ENCODE measurements around the gene PPP1R12C. TPM values are rescaled to one million over a fixed set of nuclear protein-coding genes. Genes with fewer than 3 reads are reported as not detected.
"Not testable (repeated sequence)": the region's sequence is repeated elsewhere in the genome, so short reads cannot be mapped to it uniquely, and the experiment has no call there.

PPP1R12C gene
- polyA plus RNA-seq, 1 donor = 94.4 TPM

DNA sequence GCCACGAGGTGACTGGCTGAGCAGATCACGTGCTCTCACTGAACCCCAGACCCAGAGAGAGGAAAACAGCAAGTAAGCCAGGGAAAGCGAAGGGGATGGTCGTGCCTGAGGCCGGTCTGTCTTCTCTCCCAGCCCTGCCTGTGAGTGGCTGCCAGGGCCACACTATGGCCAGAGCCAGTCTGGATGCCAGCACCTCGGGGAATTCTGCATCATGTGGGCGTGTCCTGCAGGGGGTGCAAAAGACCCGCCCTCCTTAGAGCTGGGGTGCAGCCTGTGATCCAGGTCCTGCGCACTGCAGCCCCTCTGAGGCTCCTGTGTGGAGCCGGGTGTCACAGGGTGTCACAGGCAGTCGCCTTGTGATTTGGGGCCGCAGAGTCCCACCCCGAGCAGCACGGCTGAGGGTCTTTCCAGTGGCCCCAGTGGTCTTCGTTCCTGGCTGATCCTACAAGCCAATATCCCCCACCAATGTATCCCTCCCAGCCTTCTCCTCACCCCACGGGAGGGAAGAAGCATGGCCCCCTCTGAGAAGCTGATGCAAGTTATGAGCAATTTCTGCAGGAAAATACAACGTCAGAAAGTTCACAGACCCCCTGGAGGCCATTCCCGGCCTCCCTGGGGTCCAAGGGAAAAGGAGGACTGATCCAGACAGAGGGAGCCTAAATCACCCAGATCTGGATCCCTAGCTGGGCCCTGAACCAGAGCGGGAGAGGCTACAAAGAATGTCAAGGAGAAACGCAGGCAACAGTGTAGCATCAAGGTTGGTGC is 7.7 kb downstream of the PPP1R12C start:
- peaks cover 37% of the 10 kb centered on the region for H3K36me3 ChIP-seq (ENCODE audit: control insufficient read depth, insufficient read depth, low read length)
- no peak overlapping the region for H3K4me3 ChIP-seq (ENCODE audit: low read length)
- no peak overlapping the region for H3K27ac ChIP-seq (ENCODE audit: low read length)
- no peak for DNase-seq
- no CpG with 5 or more reads among the region's 20 CpGs for WGBS (ENCODE audit: insufficient coverage, low lambda C conversion rate)
- H3K4me1 ChIP-seq (ENCODE audit: control insufficient read depth, insufficient read depth, low read length) = peaks cover 18% of the 10 kb centered on the region
- H3K9me3 ChIP-seq (ENCODE audit: control insufficient read depth, low read depth, low read length) = no peaks in the 10 kb centered on the region
- no peaks in the 10 kb centered on the region for H3K27me3 ChIP-seq (ENCODE audit: control insufficient read depth, insufficient read depth, low read length)

DNA sequence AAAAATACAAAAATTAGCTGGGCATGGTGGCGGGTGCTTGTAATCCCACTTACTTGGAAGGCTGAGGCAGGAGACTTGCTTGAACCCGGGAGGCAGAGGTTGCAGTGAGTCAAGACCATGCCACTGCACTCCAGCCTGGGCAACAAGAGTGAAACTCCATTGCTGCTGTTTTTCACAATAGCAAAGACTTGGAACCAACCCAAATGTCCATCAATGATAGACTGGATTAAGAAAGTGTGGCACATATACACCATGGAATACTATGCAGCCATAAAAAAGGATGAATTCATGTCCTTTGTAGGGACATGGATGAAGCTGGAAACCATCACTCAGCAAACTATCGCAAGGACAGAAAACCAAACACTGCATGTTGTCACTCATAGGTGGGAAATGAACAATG is 10.2 kb downstream of the PPP1R12C start:
- not testable (repeated sequence) for H3K9me3 ChIP-seq (ENCODE audit: control insufficient read depth, low read depth, low read length); H3K27ac ChIP-seq (ENCODE audit: low read length); DNase-seq; H3K27me3 ChIP-seq (ENCODE audit: control insufficient read depth, insufficient read depth, low read length); H3K4me1 ChIP-seq (ENCODE audit: control insufficient read depth, insufficient read depth, low read length); H3K4me3 ChIP-seq (ENCODE audit: low read length)
- WGBS (ENCODE audit: insufficient coverage, low lambda C conversion rate) = no CpG with 5 or more reads among the region's 3 CpGs
- peaks cover 42% of the 10 kb centered on the region for H3K36me3 ChIP-seq (ENCODE audit: control insufficient read depth, insufficient read depth, low read length)

DNA sequence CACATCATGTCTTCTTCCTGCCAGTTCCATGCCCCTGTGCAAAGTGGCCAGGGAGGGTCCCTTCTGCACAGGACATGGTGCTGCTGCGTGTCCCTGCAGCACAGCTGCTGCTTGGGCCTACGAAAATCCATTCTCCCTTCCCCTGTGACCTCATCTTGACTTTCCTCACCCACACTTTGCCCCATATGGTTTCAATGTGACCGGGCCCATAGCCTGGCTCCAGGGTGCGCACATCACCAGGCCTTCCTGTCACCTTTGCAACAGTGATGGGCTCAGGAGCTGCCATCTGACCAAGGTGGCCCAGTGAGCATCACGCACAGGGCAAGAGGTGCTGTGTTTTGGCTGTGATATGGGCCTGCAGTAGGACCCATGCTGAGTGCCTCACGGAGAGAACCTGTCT is 10.8 kb downstream of the PPP1R12C start:
- Histone ChIP-seq H3K9me3 (ENCODE audit: control insufficient read depth, low read depth, low read length) (peaks cover 5% of the 10 kb centered on the region), H3K36me3 (ENCODE audit: control insufficient read depth, insufficient read depth, low read length) (peaks cover 41% of the 10 kb centered on the region), H3K4me3 (ENCODE audit: low read length) (no peak overlapping the region), H3K27ac (ENCODE audit: low read length) (no peak overlapping the region), H3K27me3 (ENCODE audit: control insufficient read depth, insufficient read depth, low read length) (no peaks in the 10 kb centered on the region), H3K4me1 (ENCODE audit: control insufficient read depth, insufficient read depth, low read length) (no peaks in the 10 kb centered on the region)
- no CpG with 5 or more reads among the region's 6 CpGs for WGBS (ENCODE audit: insufficient coverage, low lambda C conversion rate)
- no peak for DNase-seq

DNA sequence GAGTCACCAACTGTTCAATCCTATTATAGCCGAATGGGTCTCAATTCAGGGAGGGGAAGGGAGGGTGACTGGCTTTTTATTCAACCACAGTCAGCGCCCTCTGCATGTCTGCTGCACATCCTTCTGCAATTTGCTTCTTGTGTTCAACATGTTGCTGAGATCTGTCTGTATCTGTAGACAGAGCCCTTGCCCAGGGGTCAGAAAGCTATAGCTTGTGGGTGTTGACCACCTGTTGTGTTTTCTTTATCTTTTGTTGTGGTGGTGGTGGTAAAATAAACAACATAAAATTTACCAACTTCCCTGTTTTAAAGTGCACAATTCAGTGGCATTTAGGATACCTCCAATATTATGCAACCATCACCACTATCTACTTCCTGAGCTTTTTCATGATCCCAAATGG is 12.2 kb downstream of the PPP1R12C start:
- Histone ChIP-seq H3K4me1 (ENCODE audit: control insufficient read depth, insufficient read depth, low read length) (no peaks in the 10 kb centered on the region), H3K4me3 (ENCODE audit: low read length) (no peak overlapping the region), H3K9me3 (ENCODE audit: control insufficient read depth, low read depth, low read length) (peaks cover 5% of the 10 kb centered on the region), H3K27me3 (ENCODE audit: control insufficient read depth, insufficient read depth, low read length) (no peaks in the 10 kb centered on the region), H3K27ac (ENCODE audit: low read length) (no peak overlapping the region), H3K36me3 (ENCODE audit: control insufficient read depth, insufficient read depth, low read length) (peaks cover 41% of the 10 kb centered on the region)
- WGBS (ENCODE audit: insufficient coverage, low lambda C conversion rate) = no CpG with 5 or more reads among the region's 2 CpGs
- no peak for DNase-seq

DNA sequence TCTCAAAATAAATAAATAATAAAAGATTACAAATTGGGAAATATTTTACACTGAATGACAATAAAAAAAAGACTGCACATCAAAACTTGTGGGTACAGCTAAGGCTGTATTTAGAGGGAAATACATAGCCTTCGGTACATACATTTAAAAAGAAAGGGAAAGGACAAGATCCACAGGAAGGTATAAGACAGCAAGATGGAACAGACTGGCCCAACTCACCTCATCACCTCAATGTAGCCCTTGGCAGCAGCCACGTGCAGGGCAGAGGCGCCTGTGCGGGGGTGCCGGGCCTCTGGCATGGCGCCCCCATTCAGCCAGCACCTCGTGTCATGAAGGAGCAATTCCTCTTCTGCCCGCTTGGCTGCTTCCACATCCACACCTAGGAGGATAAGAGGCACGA is 14.2 kb downstream of the PPP1R12C start:
- H3K9me3 ChIP-seq (ENCODE audit: control insufficient read depth, low read depth, low read length) = peaks cover 5% of the 10 kb centered on the region
- H3K27me3 ChIP-seq (ENCODE audit: control insufficient read depth, insufficient read depth, low read length) = no peaks in the 10 kb centered on the region
- no peaks in the 10 kb centered on the region for H3K4me1 ChIP-seq (ENCODE audit: control insufficient read depth, insufficient read depth, low read length)
- H3K4me3 ChIP-seq (ENCODE audit: low read length) = no peak overlapping the region
- WGBS (ENCODE audit: insufficient coverage, low lambda C conversion rate) = no CpG with 5 or more reads among the region's 9 CpGs
- no peak overlapping the region for H3K27ac ChIP-seq (ENCODE audit: low read length)
- no peak for DNase-seq
- peaks cover 44% of the 10 kb centered on the region for H3K36me3 ChIP-seq (ENCODE audit: control insufficient read depth, insufficient read depth, low read length)

DNA sequence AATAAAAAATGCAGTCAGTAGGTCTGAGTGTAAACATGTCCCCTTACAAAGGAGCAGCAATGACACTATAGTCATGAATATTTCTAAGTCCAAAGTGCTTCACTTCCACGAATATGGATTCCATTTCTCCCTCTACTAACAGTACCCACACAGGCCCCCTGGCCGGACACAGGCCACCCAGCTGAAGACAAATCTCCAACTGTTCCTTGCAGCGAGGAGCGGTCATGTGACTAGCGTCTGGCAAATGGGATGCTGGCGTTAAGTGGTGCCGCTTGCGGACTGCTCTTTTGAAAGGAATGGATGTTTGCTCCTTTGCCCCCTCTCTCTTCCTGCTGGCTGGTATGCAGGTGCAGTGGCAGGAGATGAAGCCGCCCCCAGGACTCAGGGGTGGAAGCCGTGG is 16.2 kb downstream of the PPP1R12C start:
- peaks cover 5% of the 10 kb centered on the region for H3K9me3 ChIP-seq (ENCODE audit: control insufficient read depth, low read depth, low read length)
- WGBS (ENCODE audit: insufficient coverage, low lambda C conversion rate) = 83% methylated on average over 1 of the region's 10 CpGs
- DNase-seq = no peak
- H3K27ac ChIP-seq (ENCODE audit: low read length) = no peak overlapping the region
- no peak overlapping the region for H3K4me3 ChIP-seq (ENCODE audit: low read length)
- H3K4me1 ChIP-seq (ENCODE audit: control insufficient read depth, insufficient read depth, low read length) = no peaks in the 10 kb centered on the region
- H3K36me3 ChIP-seq (ENCODE audit: control insufficient read depth, insufficient read depth, low read length) = peaks cover 43% of the 10 kb centered on the region
- H3K27me3 ChIP-seq (ENCODE audit: control insufficient read depth, insufficient read depth, low read length) = no peaks in the 10 kb centered on the region

DNA sequence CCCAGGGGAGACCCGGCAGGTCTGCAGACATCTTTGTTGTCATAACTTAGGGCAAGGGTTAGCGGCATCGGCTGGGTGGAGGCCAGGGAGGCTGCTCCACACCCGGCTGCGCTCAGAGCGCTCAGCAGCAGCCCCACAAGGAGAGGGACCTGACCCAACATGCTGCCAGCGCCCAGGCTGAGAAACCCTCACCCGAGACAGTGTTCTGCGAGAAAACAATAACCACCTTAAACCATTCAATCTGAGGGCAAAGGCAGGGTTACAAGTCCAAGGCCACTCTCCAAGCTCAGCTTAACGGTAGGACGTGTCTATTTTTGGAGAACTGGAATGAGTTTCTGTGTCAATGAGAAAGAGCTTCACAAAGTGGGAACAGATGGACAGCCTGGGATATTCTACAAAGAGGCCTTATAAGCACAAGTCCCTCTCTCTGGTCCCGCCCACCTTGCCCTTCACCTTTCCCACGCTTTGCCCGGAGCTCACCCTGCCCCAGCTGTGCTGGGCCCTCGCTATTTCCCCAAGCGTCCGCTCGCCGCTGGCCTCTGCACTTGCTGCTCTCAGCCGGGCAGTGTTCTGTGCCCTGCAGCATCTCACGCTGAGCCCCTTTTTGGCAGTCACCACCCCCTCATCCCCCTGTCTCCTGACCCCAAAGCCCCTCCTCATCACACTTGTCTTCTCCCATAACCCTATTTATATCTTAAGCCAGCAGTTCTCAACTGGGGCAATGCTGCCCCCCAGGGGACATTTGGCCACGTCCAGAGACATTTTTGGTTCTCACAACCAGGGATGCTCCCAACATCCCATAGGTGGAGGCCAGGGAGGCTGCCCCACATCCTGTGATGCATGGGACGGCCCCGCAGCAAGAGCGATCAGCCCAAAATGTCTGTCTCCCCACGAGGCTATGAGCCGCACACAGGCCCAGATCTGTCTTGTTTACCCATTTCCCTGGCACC is 17.6 kb downstream of the PPP1R12C start:
- Histone ChIP-seq H3K27me3 (ENCODE audit: control insufficient read depth, insufficient read depth, low read length) (no peaks in the 10 kb centered on the region), H3K4me3 (ENCODE audit: low read length) (no peak overlapping the region), H3K36me3 (ENCODE audit: control insufficient read depth, insufficient read depth, low read length) (peaks cover 53% of the 10 kb centered on the region), H3K4me1 (ENCODE audit: control insufficient read depth, insufficient read depth, low read length) (no peaks in the 10 kb centered on the region), H3K27ac (ENCODE audit: low read length) (no peak overlapping the region), H3K9me3 (ENCODE audit: control insufficient read depth, low read depth, low read length) (peaks cover 5% of the 10 kb centered on the region)
- DNase-seq = no peak
- whole genome bisulfite sequencing (ENCODE audit: insufficient coverage, low lambda C conversion rate) = 100% methylated on average over 1 of the region's 27 CpGs

DNA sequence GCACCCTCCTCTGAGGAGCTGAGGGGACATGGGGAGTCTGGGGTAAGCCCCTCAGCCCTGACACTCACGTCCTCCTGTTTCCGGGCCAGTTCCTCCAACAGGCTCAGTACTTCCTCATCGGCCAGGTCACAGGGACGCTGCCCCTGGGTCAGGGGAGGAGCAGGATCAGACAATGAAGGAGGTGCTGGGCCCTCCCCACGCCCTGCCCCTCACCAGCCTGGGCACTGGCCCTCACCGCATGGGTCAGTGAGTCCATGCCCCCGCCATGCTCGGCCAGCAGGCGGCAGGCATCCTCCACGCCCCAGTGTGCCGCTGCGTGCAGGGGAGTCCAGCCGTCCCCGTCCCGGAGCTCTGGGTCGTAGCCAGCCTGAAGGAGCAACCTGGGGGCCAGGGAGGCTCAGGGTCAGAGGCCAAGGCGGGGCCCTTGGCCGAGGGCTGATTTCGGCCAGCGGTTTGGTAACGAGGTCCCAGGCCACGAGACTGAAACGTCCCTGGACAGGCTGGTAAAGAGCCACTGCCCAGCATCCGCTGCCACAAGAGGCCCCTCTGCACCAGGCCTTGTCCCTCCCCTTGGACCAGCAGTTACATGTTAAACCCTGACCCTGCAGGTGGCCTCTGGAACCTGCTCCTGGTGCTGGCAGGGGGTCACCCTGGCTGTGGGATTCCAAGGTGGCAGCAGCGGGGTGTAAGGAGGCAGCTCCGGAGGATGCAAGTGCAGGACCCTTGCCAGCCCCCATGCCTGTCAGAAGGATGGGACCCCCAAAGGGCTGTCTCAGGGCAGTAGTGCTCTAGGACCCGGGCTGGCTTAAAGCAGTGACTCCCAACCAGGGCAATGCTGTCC is 18.5 kb downstream of the PPP1R12C start:
- no CpG with 5 or more reads among the region's 27 CpGs for WGBS (ENCODE audit: insufficient coverage, low lambda C conversion rate)
- Histone ChIP-seq H3K9me3 (ENCODE audit: control insufficient read depth, low read depth, low read length) (peaks cover 5% of the 10 kb centered on the region), H3K4me1 (ENCODE audit: control insufficient read depth, insufficient read depth, low read length) (no peaks in the 10 kb centered on the region), H3K27me3 (ENCODE audit: control insufficient read depth, insufficient read depth, low read length) (no peaks in the 10 kb centered on the region), H3K27ac (ENCODE audit: low read length) (no peak overlapping the region), H3K36me3 (ENCODE audit: control insufficient read depth, insufficient read depth, low read length) (peaks cover 60% of the 10 kb centered on the region), H3K4me3 (ENCODE audit: low read length) (no peak overlapping the region)
- DNase-seq = no peak

DNA sequence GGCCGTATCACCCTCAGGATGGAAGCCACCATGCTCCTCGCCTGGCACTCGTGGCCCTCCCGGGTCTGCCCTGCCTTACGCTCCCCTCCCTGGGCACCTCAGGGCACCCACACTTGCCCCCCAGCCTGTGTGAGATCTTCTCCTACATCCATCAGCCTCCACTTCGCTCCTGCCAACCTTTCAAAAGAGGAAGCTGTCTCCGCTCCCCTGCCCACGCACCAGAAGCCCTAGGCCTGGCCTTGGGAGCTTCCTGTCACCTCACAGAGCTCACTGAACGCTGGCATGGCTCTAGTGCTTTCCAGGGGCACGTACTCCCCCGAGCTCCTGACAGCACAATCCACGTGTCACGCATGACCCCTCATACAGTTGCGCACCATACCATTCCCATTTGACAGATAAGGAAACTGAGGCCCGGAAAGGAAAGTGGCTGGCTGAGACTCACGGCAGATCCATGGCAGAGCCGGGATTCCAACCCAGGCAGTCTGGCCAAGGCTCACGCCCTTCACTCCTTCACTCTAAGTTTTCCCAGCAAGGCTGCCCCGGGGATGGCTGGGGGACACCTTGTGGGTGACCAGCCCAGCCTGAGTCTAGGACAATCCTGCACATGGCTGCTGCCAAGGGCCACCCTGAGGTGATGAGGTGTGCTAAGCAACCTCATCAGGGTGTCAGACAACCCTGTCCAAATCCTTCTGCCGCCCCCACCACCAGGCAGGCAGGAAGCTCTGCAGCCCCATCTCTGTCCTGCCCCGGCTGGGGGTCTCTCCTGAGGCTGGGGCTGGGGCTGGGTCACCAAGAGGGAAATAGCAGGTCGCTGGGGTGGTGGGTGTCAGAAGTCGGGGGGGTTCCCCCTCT is 19.3 kb downstream of the PPP1R12C start:
- no peak for DNase-seq
- no peaks in the 10 kb centered on the region for H3K27me3 ChIP-seq (ENCODE audit: control insufficient read depth, insufficient read depth, low read length)
- H3K4me3 ChIP-seq (ENCODE audit: low read length) = no peak overlapping the region
- peaks cover 54% of the 10 kb centered on the region for H3K36me3 ChIP-seq (ENCODE audit: control insufficient read depth, insufficient read depth, low read length)
- H3K9me3 ChIP-seq (ENCODE audit: control insufficient read depth, low read depth, low read length) = peaks cover under 1% of the 10 kb centered on the region
- no peaks in the 10 kb centered on the region for H3K4me1 ChIP-seq (ENCODE audit: control insufficient read depth, insufficient read depth, low read length)
- H3K27ac ChIP-seq (ENCODE audit: low read length) = no peak overlapping the region
- no CpG with 5 or more reads among the region's 23 CpGs for WGBS (ENCODE audit: insufficient coverage, low lambda C conversion rate)

All from large intestine (tissue), 3 donors.